ENCODE results near the gene HAO1.

DNA sequence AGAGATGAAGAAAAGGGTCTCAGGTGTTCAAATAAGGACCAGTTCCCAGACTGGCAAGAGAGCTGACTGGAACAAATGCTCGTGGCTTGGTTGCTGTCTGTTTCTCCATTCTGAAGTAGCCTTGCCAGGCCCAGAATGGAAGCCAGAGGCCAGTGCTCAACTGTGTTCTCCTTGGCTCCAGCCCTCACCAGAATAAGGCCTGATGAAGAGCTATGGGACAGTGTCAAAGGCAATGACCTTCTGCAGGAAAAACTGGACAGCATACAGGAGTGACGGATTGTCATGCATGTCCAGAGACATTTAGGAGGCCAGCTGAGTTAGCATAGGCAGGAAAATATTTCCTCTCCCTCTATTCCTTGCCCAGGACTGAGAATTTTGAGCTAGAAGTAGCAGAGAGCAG lies 72.2 kb downstream of the HAO1 start:
- TF ChIP-seq, protein P1, sequence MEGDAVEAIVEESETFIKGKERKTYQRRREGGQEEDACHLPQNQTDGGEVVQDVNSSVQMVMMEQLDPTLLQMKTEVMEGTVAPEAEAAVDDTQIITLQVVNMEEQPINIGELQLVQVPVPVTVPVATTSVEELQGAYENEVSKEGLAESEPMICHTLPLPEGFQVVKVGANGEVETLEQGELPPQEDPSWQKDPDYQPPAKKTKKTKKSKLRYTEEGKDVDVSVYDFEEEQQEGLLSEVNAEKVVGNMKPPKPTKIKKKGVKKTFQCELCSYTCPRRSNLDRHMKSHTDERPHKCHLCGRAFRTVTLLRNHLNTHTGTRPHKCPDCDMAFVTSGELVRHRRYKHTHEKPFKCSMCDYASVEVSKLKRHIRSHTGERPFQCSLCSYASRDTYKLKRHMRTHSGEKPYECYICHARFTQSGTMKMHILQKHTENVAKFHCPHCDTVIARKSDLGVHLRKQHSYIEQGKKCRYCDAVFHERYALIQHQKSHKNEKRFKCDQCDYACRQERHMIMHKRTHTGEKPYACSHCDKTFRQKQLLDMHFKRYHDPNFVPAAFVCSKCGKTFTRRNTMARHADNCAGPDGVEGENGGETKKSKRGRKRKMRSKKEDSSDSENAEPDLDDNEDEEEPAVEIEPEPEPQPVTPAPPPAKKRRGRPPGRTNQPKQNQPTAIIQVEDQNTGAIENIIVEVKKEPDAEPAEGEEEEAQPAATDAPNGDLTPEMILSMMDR (conservative IDR thresholded peaks at IDR 0.05), result no peak
- no peak for TF ChIP-seq EZH2 (IDR thresholded peaks at IDR 0.05; ENCODE audit: low read depth)

Measured in PC-9 (cell line).